Vagina (tissue), 2 donors: ENCODE results near the gene CDC27.

Experiments
- CTCF ChIP-seq, 3 experiments: fragments of 450-650 bp in 2 of 3; fragments of 200-600 bp in 1 of 3; sonication (generic) in 1 of 3; IDR thresholded peaks; one replicate each; pipeline ENCODE4 v1.5.1; 2017 to 2019; ENCODE audit warnings: antibody characterized with exemption in 3 of 3, mild to moderate bottlenecking in 2 of 3, moderate library complexity in 2 of 3
- POLR2AphosphoS5 ChIP-seq, 2 donors: sonication (generic); formaldehyde crosslinking; IDR thresholded peaks; one replicate each; pipeline ENCODE4 v1.9.0; 2017; ENCODE audit warnings: antibody characterized with exemption in 2 of 2, mild to moderate bottlenecking in 2 of 2, low read depth in 1 of 2; ENCODE audit not compliant: insufficient read depth in 1 of 2

DNA sequence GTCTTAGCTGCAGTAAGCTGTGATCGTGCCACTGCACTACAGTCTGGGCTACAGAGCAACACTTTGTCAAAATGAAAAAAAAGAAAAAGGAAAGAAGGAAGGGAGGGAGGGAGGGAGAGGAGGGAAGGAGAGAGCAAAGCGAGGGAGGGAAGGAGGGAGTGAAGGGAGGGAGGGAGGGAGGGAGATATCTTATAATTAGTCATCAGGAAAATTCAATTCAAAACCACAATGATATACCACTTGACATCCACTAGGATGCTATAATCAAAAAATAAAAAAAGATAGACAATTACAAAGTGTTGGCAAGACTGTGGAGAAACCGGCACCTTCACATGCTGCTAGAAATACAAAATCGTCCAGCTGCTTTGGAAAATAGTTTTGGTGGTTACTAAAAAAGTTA is 93.8 kb downstream of the CDC27 start:
- TF ChIP-seq POLR2AphosphoS5 (IDR thresholded peaks at IDR 0.05; ENCODE audit: insufficient read depth in 1 of 2, low read depth in 1 of 2), result no peak
- no peak for TF ChIP-seq CTCF (IDR thresholded peaks at IDR 0.05)
